Upper lobe of right lung (tissue), 1 donor: ENCODE results near the gene RABEP2. TPM values are rescaled to one million over a fixed set of nuclear protein-coding genes. Genes with fewer than 3 reads are reported as not detected.
"Not testable (repeated sequence)": the region's sequence is repeated elsewhere in the genome, so short reads cannot be mapped to it uniquely, and the experiment has no call there.

ENCODE experiments used
- ATAC-seq: fragments of 200-7000 bp; cut with Tn5 transposase; one replicate; pipeline ENCODE4 v1.9.1; 2020; ENCODE audit warnings: mild to moderate bottlenecking, moderate library complexity
- DNase-seq: peaks from one replicate; pipeline ENCODE4 v3.0.0-alpha.2; 2020
- H3K27ac ChIP-seq: fragments of 200-600 bp; one replicate; pipeline ENCODE4 v1.8.0; 2022
- H3K27me3 ChIP-seq: fragments of 200-600 bp; one replicate; pipeline ENCODE4 v1.8.0; 2022; ENCODE audit warnings: mild to moderate bottlenecking
- H3K36me3 ChIP-seq: fragments of 200-600 bp; one replicate; pipeline ENCODE4 v1.8.0; 2022
- H3K4me1 ChIP-seq: fragments of 200-600 bp; one replicate; pipeline ENCODE4 v1.8.0; 2022
- H3K4me3 ChIP-seq: fragments of 200-600 bp; one replicate; pipeline ENCODE4 v1.8.0; 2022; ENCODE audit warnings: mild to moderate bottlenecking
- H3K9me3 ChIP-seq: fragments of 200-600 bp; one replicate; pipeline ENCODE4 v1.8.0; 2022
- CTCF ChIP-seq: fragments of 200-600 bp; IDR thresholded peaks from one replicate; pipeline ENCODE4 v1.8.0; 2022; ENCODE audit warnings: antibody characterized with exemption
- intact Hi-C: fragments of 100-400 bp; cut with DNase I; formaldehyde crosslinking; loops from one replicate; pipeline ENCODE4 v1.11.0; 2022
- total RNA-seq: library from RNA; stranded (reverse); fragmentation: NEBNext Ultra II Directional; extraction: Animal tissue kit (Norgen Biotek cat#: 25700); gene quantifications from one replicate; pipeline ENCODE4 v1.2.1, GENCODE V29; 2021
- donor health status: DM: no; HTN: yes; CAD: no; lungs with severe emphysema.

Gene RABEP2
- total RNA-seq, 1 donor from 2014 or later: 23.4 TPM

- H3K27me3 ChIP-seq: no peaks in the 10 kb centered on the region
- no peaks in the 10 kb centered on the region for H3K9me3 ChIP-seq
- H3K36me3 ChIP-seq: peaks cover 22% of the 10 kb centered on the region
- no peak overlapping the region for H3K4me3 ChIP-seq
- H3K4me1 ChIP-seq: peaks cover 10% of the 10 kb centered on the region
- ATAC-seq (no peak), DNase-seq (no peak)
- intact Hi-C loops: loop anchor here (10.0 kb wide), 1 partner anchor 49 kb away; the partner anchor contains the start of gene RABEP2
- TF ChIP-seq CTCF: no peak
- no peak overlapping the region for H3K27ac ChIP-seq
Observed at GRCh38 chr16:28875134-28876018, 49.7 kb downstream of the RABEP2 start.

GRCh38 chr16:28874406-28874805 lies 50.6 kb downstream of the RABEP2 start:
- intact Hi-C loops: loop anchor here (10.0 kb wide), 1 partner anchor 50 kb away; the partner anchor contains the start of gene RABEP2
- DNase-seq: no peak
- Histone ChIP-seq H3K9me3 (no peaks in the 10 kb centered on the region), H3K27me3 (no peaks in the 10 kb centered on the region), H3K4me3 (no peak overlapping the region), H3K4me1 (peaks cover 6% of the 10 kb centered on the region), H3K27ac (no peak overlapping the region), H3K36me3 (peaks cover 32% of the 10 kb centered on the region)
- no peak for TF ChIP-seq CTCF
- ATAC-seq: no peak

- DNase-seq: peak; percentile 70
- intact Hi-C loops: loop anchor here (10.0 kb wide), 1 partner anchor 51 kb away; the partner anchor contains the start of gene RABEP2
- Histone ChIP-seq H3K27me3 (no peaks in the 10 kb centered on the region), H3K36me3 (peaks cover 39% of the 10 kb centered on the region), H3K4me3 (no peak overlapping the region), H3K4me1 (no peaks in the 10 kb centered on the region), H3K9me3 (no peaks in the 10 kb centered on the region), H3K27ac (no peak overlapping the region)
- ATAC-seq: peak; percentile 76
- TF ChIP-seq CTCF: peak; percentile 68
Observed at GRCh38 chr16:28873543-28874201, 51.4 kb downstream of the RABEP2 start.

GRCh38 chr16:28872952-28873351 lies 52.1 kb downstream of the RABEP2 start:
- peaks cover 47% of the 10 kb centered on the region for H3K36me3 ChIP-seq
- no peak overlapping the region for H3K27ac ChIP-seq
- no peak for TF ChIP-seq CTCF
- DNase-seq: no peak
- no peak overlapping the region for H3K4me3 ChIP-seq
- H3K27me3 ChIP-seq: no peaks in the 10 kb centered on the region
- intact Hi-C loops: loop anchor here (10.0 kb wide), 1 partner anchor 52 kb away; the partner anchor contains the start of gene RABEP2
- no peaks in the 10 kb centered on the region for H3K4me1 ChIP-seq
- no peak for ATAC-seq
- no peaks in the 10 kb centered on the region for H3K9me3 ChIP-seq

- Histone ChIP-seq H3K9me3 (no peaks in the 10 kb centered on the region), H3K4me1 (peaks cover 12% of the 10 kb centered on the region), H3K27ac (no peak overlapping the region), H3K36me3 (peaks cover 57% of the 10 kb centered on the region), H3K27me3 (no peaks in the 10 kb centered on the region), H3K4me3 (no peak overlapping the region)
- ATAC-seq (no peak), DNase-seq (no peak)
- intact Hi-C loops: no loop called here
- no peak for TF ChIP-seq CTCF
Observed at GRCh38 chr16:28869201-28869600, 55.8 kb downstream of the RABEP2 start.

- intact Hi-C loops, H3K4me3 ChIP-seq, DNase-seq, ATAC-seq, H3K27me3 ChIP-seq, H3K27ac ChIP-seq, H3K9me3 ChIP-seq: not testable (repeated sequence)
- H3K4me1 ChIP-seq: peaks cover 15% of the 10 kb centered on the region
- H3K36me3 ChIP-seq: peaks cover 57% of the 10 kb centered on the region
Observed at GRCh38 chr16:28867646-28868045, 57.4 kb downstream of the RABEP2 start.
